SK-N-SH (cell line): ENCODE measurements around the gene NUMA1. TPM values are rescaled to one million over a fixed set of nuclear protein-coding genes. Genes with fewer than 3 reads are reported as not detected.

Experiments used
- CTCF ChIA-PET: fragments of 300-600, 350-600 bp; formaldehyde crosslinking; extraction: SDS; loops from one replicate; lab custom pipeline; 2021; lab: Yijun Ruan, JAX
- POLR2A ChIA-PET: fragments of 350-600 bp; sonication (Branson Sonifier 250); formaldehyde crosslinking; extraction: SDS; loops from one replicate; lab custom pipeline; 2020; ENCODE audit warnings: antibody characterized with exemption, inconsistent platforms; lab: Yijun Ruan, JAX
- DNase-seq: peaks from one replicate; pipeline ENCODE4 v3.0.0; 2012
- H2AFZ ChIP-seq: fragments of 200-600 bp; sonication (generic); 2 replicates; pipeline ENCODE4 v1.8.1; 2016; ENCODE audit warnings: antibody characterized with exemption, mild to moderate bottlenecking, low read depth
- H3F3A ChIP-seq: fragments of 200-600 bp; sonication (generic); replicated peaks from 2 replicates; pipeline ENCODE3; 2016; ENCODE audit warnings: antibody characterized with exemption, mild to moderate bottlenecking; ENCODE audit not compliant: insufficient read depth
- H3K27ac ChIP-seq, 2 experiments: fragments of 200-500 bp in 1 of 2; fragments of 200-600 bp in 1 of 2; sonication (Bioruptor generic) in 1 of 2; sonication (generic), shearing (Covaris generic) in 1 of 2; 2 replicates each; pipeline versions ENCODE4 v1.5.1 to v1.6.1; 2014 to 2016; ENCODE audit warnings: low read depth in 2 of 2, inconsistent platforms in 1 of 2, low read length in 1 of 2, mild to moderate bottlenecking in 1 of 2, mixed read lengths in 1 of 2
- H3K27me3 ChIP-seq: fragments of 200-600 bp; sonication (generic), shearing (Covaris generic); 2 replicates; pipeline ENCODE4 v1.6.1; 2016; ENCODE audit warnings: mixed run types; ENCODE audit not compliant: insufficient read depth
- H3K36me3 ChIP-seq, 2 experiments: fragments of 200-500 bp in 1 of 2; fragments of 200-600 bp in 1 of 2; sonication (Bioruptor generic) in 1 of 2; sonication (generic) in 1 of 2; replicated peaks in 1 of 2; 2 replicates each; pipeline versions ENCODE3 to v1.5.1; 2014 to 2016; ENCODE audit warnings: low read length in 1 of 2, mild to moderate bottlenecking in 1 of 2; ENCODE audit not compliant: insufficient read depth in 2 of 2, control insufficient read depth in 1 of 2
- H3K4me1 ChIP-seq, 2 experiments: fragments of 200-500 bp in 1 of 2; fragments of 200-600 bp in 1 of 2; sonication (Bioruptor generic) in 1 of 2; sonication (generic), shearing (Covaris generic) in 1 of 2; 2 replicates each; pipeline versions ENCODE4 v1.5.1 to v1.6.1; 2014 to 2016; ENCODE audit warnings: low read depth in 1 of 2, low read length in 1 of 2, mixed run types in 1 of 2; ENCODE audit not compliant: insufficient read depth in 2 of 2, control insufficient read depth in 1 of 2
- H3K4me2 ChIP-seq: fragments of 200-600 bp; sonication (generic), shearing (Covaris generic); 2 replicates; pipeline ENCODE4 v1.6.1; 2017; ENCODE audit warnings: mixed run types
- H3K4me3 ChIP-seq, 2 experiments: fragments of 200-500 bp in 1 of 2; fragments of 200-600 bp in 1 of 2; sonication (Bioruptor generic) in 1 of 2; sonication (generic), shearing (Covaris generic) in 1 of 2; 2 replicates each; pipeline versions ENCODE4 v1.5.1 to v1.8.1; 2014 to 2016; ENCODE audit warnings: low read depth in 2 of 2, inconsistent platforms in 1 of 2, low read length in 1 of 2, mild to moderate bottlenecking in 1 of 2, mixed read lengths in 1 of 2, moderate library complexity in 1 of 2
- H3K79me2 ChIP-seq: fragments of 200-600 bp; sonication (generic); 2 replicates; pipeline ENCODE4 v1.8.1; 2017; ENCODE audit warnings: mild to moderate bottlenecking; ENCODE audit not compliant: insufficient read depth
- H3K9ac ChIP-seq: fragments of 200-600 bp; sonication (generic); 2 replicates; pipeline ENCODE4 v1.6.1; 2017; ENCODE audit warnings: mixed run types
- H3K9me2 ChIP-seq: fragments of 200-600 bp; sonication (generic); 2 replicates; pipeline ENCODE4 v1.6.1; 2017; ENCODE audit warnings: mixed run types
- H3K9me3 ChIP-seq: fragments of 200-600 bp; sonication (generic); 2 replicates; pipeline ENCODE4 v1.6.1; 2017; ENCODE audit warnings: mixed run types, mild to moderate bottlenecking, moderate library complexity
- H4K20me1 ChIP-seq: fragments of 200-600 bp; sonication (generic); 2 replicates; pipeline ENCODE4 v1.6.1; 2017; ENCODE audit warnings: mild to moderate bottlenecking, mixed run types; ENCODE audit not compliant: insufficient read depth
- CHD2 ChIP-seq: fragments of 150-350 bp; IDR thresholded peaks from 2 replicates; pipeline ENCODE4 v1.6.1; 2018; ENCODE audit warnings: low read length; ENCODE audit not compliant: partially characterized antibody
- EP300 ChIP-seq, 2 experiments: IDR thresholded peaks; 2 replicates each; pipeline versions ENCODE4 v1.4.0 to v1.6.1; 2012; ENCODE audit warnings: borderline replicate concordance in 1 of 2, low read depth in 1 of 2, low read length in 1 of 2
- FOSL2 ChIP-seq: IDR thresholded peaks from 2 replicates; pipeline ENCODE4 v1.4.0; 2012; ENCODE audit warnings: low read depth, mild to moderate bottlenecking, moderate library complexity, borderline replicate concordance
- FOXM1 ChIP-seq: IDR thresholded peaks from 2 replicates; pipeline ENCODE4 v1.4.0; 2012; ENCODE audit warnings: low read depth, mild to moderate bottlenecking
- JUND ChIP-seq: IDR thresholded peaks from 2 replicates; pipeline ENCODE4 v1.4.0; 2012
- PBX3 ChIP-seq: IDR thresholded peaks from 2 replicates; pipeline ENCODE4; 2012
- POLR2AphosphoS5 ChIP-seq: IDR thresholded peaks from 2 replicates; pipeline ENCODE4 v1.6.1; 2012; ENCODE audit warnings: low read depth, low read length
- RAD21 ChIP-seq: IDR thresholded peaks from 2 replicates; pipeline ENCODE4 v1.6.1; 2012; ENCODE audit warnings: mild to moderate bottlenecking, low read length
- RFX5 ChIP-seq: IDR thresholded peaks from 2 replicates; pipeline ENCODE4 v1.6.1; 2012; ENCODE audit warnings: mild to moderate bottlenecking, improper control_type of control experiment, low read length
- RXRA ChIP-seq: IDR thresholded peaks from 2 replicates; pipeline ENCODE4 v1.4.0; 2012; ENCODE audit warnings: low read depth, mild to moderate bottlenecking, borderline replicate concordance
- SIN3A ChIP-seq: IDR thresholded peaks from 2 replicates; pipeline ENCODE4 v1.6.1; 2012; ENCODE audit warnings: low read depth, mild to moderate bottlenecking, low read length, moderate library complexity, borderline replicate concordance
- TEAD4 ChIP-seq: IDR thresholded peaks from 2 replicates; pipeline ENCODE4 v1.4.0; 2012; ENCODE audit warnings: mild to moderate bottlenecking, borderline replicate concordance; ENCODE audit not compliant: insufficient read depth
- USF2 ChIP-seq: fragments of 150-350 bp; IDR thresholded peaks from 2 replicates; pipeline ENCODE4 v1.6.1; 2017; ENCODE audit warnings: antibody characterized with exemption, low read length, low read depth, borderline replicate concordance
- WGBS: methylation state at CpG from one replicate; pipeline ENCODE4 v1.1.6; 2017; ENCODE audit warnings: low lambda C conversion rate; 5-methylcytosine and 5-hydroxymethylcytosine counted together
- polyA plus RNA-seq, 3 experiments: library from polyadenylated mRNA; depleted of rRNA; stranded (reverse); fragments of >200 nt; gene quantifications; 2 replicates each; pipeline ENCODE4 v1.2.3, GENCODE V29; 2012
- TF ChIP-seq, protein P1 (sequence below): IDR thresholded peaks from 2 replicates; pipeline ENCODE4 v1.4.0; 2012; ENCODE audit warnings: low read depth
- TF ChIP-seq, protein P2 (sequence below): fragments of 150-350 bp; IDR thresholded peaks from 2 replicates; pipeline ENCODE4 v1.6.1; 2016; ENCODE audit warnings: mild to moderate bottlenecking, low read depth, low read length

The NUMA1 gene
- polyA plus RNA-seq, 1 of the 3 experiments (the other 2 are of a cell fraction) = 111 TPM

DNA sequence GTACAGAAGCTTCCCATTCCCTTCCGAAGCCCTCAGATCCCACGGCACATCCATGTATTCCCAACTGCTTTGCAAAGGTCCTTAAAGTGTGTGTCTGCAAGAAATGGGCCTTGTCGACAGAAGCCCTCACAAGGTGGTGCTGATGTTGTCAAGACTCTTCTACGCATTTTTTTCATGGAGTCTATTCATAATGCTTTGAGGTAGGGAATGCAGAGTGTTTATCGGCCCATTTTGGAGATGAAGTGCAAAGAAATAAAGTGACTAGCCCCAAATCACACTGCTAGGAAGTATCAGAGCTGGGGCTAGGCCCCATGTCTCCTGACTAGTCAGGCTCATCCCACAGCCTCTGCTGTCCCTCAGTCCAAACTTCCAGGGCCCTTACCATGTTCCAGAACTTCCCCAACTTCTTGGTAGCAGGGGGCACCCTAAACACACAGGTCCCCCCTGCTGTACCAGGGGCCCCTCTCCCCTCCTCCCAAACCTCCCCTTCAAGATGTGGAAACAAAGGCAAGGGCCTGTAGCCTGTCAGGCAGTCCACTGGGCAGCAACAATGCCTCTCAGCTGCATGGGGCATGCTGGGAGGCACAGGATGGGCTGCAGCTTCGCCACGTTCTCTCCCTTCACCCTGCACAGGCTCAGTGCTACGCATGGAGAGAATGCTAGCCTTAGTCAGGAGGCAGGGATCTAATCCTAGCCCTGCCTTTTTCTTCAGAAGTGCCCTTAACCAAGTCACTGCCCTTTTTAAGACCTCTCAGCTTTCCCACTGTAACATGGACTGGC is 73.8 kb downstream of the NUMA1 start:
- POLR2A ChIA-PET = interaction anchor here (1.0 to 2.4 kb wide), 2 partner anchors 9 to 12 kb away, joined by 4 to 7 read pairs; no protein-coding TSS in a partner anchor

More for the DNA sequence above, 73.8 kb downstream of the NUMA1 start:
- WGBS = 84% methylated on average over 8 of the region's 8 CpGs
- peaks cover 61% of the 10 kb centered on the region for H3F3A ChIP-seq
- peaks cover 38 to 98% of the 10 kb centered on the region in 2 experiments for H3K36me3 ChIP-seq
- no peaks in the 10 kb centered on the region for H3K9me3 ChIP-seq
- H3K4me3 ChIP-seq = no peak overlapping the region
- no peaks in the 10 kb centered on the region; a peak in 1 of 4 replicates for H3K4me1 ChIP-seq
- H3K9me2 ChIP-seq = no peaks in the 10 kb centered on the region
- no peak overlapping the region for H3K9ac ChIP-seq
- TF ChIP-seq SIN3A (no peak), EP300 (IDR thresholded peaks at IDR 0.05; ENCODE audit: borderline replicate concordance in 1 of 2, low read depth in 1 of 2, low read length in 1 of 2) (no peak), JUND (no peak), TEAD4 (no peak), FOXM1 (no peak), RAD21 (no peak), FOSL2 (no peak), PBX3 (no peak), POLR2AphosphoS5 (no peak), RXRA (no peak), RFX5 (no peak), USF2 (no peak), CHD2 (no peak)
- TF ChIP-seq, protein P1, sequence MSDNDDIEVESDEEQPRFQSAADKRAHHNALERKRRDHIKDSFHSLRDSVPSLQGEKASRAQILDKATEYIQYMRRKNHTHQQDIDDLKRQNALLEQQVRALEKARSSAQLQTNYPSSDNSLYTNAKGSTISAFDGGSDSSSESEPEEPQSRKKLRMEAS = no peak
- TF ChIP-seq, protein P2, sequence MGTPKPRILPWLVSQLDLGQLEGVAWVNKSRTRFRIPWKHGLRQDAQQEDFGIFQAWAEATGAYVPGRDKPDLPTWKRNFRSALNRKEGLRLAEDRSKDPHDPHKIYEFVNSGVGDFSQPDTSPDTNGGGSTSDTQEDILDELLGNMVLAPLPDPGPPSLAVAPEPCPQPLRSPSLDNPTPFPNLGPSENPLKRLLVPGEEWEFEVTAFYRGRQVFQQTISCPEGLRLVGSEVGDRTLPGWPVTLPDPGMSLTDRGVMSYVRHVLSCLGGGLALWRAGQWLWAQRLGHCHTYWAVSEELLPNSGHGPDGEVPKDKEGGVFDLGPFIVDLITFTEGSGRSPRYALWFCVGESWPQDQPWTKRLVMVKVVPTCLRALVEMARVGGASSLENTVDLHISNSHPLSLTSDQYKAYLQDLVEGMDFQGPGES = no peak
- TF ChIP-seq, all 33 proteins: peak for 0
- no peak for DNase-seq
- Histone ChIP-seq H3K79me2 (no peaks in the 10 kb centered on the region; the same call in 1 of the 2 replicates), H2AFZ (no peak overlapping the region), H4K20me1 (peaks cover 52% of the 10 kb centered on the region), H3K27ac (no peak overlapping the region; a peak in 1 of 4 replicates), H3K27me3 (no peaks in the 10 kb centered on the region), H3K4me2 (no peak overlapping the region)
- CTCF ChIA-PET = interaction anchor here (0.8 to 2.8 kb wide), 6 partner anchors 9 to 428 kb away, joined by 3 to 11 read pairs (median 4); partner anchors contain the start of gene CLPB
